ENCODE measurements around the gene SPPL2C.
A peak's percentile ranks its signal among the peaks of the same experiment; 100 is the strongest.
"Not testable (repeated sequence)": the region's sequence is repeated elsewhere in the genome, so short reads cannot be mapped to it uniquely, and the experiment has no call there.

Gene SPPL2C

DNA sequence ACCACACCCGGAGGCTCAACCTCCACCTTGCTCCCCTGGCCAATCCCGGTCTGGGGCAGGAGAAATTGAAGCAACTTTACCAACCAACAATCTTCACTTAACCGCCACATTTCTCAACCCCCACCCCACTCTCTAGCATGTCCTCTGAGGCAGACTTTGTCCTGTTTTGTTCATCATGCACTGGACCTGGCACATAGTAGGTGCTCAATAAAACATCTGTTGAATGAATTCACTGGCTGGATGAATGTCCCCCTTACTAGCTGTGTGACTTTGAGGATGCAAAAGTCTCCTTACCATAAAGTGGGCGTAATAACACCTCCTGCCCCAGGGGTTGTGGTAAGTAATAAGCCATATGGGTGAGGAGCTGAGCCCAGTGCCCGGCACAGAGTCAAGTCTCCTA lies 5.8 kb downstream of the SPPL2C start:
- DNase-seq, result no peak

DNA sequence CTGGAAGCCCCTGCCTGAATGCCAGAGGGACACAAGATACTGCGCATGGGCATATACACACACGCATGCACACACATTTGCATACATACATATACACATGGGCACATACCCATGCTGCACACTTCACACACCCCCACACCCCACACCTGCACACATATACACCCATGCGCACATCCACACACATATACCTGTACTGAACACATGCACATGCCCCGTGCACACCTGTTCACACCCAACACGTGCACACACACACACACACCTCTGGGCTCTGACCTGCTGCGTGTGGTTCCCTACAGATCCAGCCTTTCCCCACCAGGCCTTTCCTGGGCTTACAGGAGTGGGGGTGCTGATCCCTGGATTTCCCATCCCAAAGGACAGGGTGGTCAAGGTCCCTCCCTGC lies 6.3 kb downstream of the SPPL2C start:
- no peak for DNase-seq

- no peak for DNase-seq
These were observed 6.8 kb downstream of the SPPL2C start for GRCh38 chr17:45851464-45851863.

GRCh38 chr17:45851873-45852272 lies 7.2 kb downstream of the SPPL2C start:
- no peak for DNase-seq

DNA sequence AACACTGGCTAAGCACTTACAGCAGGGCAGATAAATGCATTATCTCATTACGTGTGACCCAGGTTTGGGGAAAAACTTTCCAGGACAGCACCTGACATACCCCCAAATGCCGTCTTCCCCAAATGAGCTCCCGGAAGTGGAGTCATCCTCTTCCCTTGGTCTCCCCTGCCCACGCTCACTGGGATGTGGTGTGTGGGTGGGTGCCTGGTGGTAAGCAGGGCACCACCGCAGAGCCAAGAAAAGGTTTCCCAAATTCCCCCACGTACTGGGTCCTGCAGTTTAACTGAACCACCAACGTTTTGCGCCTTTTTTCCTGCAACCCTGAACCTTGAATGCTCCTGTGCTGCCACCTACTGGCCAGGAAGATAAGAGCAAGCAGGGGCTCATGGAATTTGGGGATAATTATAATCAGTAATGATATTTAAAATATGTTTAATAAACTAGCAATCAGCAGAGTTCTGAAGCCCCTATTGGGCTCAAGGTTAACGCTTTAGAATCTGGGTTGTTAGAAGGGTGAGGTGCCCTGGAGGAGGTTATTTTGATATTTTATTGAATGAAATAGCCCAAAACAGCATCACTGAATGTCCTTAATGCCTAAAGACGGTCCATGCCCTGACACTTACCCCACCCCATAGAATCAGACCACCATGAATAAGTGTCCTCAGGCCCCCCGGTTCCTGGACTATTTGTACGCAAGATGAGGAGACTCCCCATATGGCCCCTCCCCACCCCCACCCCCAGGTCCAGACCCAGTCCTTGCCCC lies 8.0 kb downstream of the SPPL2C start:
- peak; percentile 70 to 76 for DNase-seq

GRCh38 chr17:45854209-45854608 lies 9.5 kb downstream of the SPPL2C start:
- no peak for DNase-seq

GRCh38 chr17:45855691-45856336 lies 11.1 kb downstream of the SPPL2C start:
- no peak for DNase-seq

DNA sequence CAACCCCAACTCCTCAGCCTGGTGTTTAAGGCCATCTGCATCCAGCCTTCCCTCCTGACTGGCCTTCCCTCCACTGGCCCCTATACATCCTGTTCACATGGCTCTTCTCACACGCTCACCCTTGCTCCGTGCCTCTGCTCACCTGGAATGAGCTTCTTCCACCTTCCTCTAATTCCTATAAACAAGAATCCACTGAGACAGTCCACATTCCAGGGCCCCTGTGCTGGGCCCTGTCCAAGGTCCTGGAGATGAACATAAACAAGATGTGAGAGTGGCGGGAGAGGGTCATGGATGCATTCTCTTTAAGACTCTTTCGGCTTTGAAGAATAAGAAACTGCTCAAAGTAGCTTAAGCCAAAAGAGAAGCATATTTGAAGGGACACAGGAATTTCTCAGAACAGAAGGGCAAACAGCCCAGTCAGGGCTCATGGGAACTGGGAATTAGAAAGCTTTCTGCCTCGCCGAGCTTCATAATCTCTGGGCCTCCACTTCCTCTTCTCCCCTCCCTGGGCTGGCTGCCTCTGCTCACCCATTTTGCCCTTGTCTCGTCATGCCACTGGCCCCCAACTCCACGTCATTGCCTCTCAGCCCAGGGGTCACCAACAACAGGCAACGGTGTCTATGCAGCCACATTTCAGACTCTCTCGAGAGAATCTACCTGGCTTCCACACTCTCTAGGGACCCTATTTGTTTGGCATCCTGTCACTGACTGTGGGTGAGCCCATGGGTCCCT lies 13.5 kb downstream of the SPPL2C start:
- DNase-seq, result no peak

- no peak for DNase-seq
These were observed 16.5 kb downstream of the SPPL2C start for GRCh38 chr17:45861165-45861564.

DNA sequence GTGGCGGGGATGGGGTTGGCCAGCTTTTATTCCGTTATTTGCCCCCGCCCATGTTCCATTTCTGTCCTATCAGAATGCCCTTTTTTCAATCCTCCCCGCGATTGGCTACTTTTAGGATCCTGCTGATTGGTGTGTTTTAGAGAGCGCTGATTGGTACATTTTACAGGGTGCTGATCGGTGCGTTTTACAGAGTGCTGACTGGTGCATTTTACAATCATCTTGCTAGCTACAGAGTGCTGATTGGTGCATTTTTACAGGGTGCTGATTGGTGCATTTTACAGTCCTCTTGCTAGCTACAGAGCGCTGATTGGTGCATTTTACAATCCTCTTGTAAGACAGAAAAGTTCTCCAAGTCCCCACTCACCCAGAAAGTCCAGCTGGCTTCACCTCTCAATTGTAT lies 17.4 kb downstream of the SPPL2C start:
- DNase-seq, result not testable (repeated sequence)

- no peak for DNase-seq
These were observed 19.4 kb downstream of the SPPL2C start for GRCh38 chr17:45863857-45864654.

DNA sequence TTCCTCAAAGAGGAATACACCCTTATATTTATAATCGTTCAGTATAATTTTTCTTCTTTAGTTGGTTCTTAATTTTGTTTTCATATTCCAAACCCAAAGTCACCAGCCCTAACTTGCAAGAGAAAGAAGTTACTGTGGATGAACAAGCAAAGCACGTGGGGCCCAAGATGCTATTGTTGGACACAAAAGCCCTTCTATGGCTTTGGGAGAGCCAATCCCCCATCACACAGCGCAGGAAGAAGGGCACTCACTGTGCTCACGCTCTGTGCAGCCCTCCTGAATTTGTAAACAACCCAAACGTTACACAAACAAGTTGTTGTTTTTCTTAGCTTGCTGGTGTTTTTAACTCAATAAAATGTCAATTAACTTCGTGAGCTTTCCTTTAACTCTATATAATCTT lies 22.5 kb downstream of the SPPL2C start:
- DNase-seq, result no peak

DNA sequence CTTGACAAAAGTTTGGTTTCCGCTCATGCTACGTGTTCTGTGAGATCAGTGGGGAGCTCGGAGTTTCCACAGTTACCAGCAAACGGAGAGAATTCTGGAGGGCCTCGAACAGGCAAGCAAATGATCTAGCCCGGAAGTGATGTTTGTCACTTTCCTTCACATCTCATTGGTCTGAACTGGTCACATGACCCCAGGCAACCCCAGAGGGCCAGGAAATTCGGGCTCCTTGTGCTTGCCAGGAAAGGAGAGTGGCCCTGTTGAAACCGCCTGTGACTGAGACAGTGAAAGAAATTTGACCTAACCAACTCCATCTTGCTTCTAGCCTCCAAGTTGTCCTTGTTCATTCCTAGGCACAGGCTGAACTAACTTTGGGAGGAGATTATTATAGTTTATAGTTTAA lies 23.0 kb downstream of the SPPL2C start:
- DNase-seq, result no peak

DNA sequence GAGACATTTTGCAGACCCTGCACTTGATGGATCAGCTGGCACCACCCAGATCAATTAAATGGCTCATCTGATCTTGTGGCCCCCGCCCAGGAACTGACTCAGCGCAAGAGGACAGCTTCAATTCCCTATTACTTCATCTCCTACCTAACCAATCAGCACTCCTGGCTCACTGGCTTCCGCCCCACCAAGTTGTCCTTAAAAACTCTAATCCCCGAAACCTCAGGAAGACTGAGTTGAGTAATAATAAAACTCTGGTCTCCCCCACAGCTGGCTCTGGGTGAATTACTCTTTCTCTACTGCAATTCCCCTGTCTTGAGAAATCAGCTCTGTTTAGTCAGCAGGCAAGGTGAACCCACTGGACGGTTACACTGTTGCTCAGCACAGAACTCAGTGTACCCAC lies 23.6 kb downstream of the SPPL2C start:
- DNase-seq, result no peak

DNA sequence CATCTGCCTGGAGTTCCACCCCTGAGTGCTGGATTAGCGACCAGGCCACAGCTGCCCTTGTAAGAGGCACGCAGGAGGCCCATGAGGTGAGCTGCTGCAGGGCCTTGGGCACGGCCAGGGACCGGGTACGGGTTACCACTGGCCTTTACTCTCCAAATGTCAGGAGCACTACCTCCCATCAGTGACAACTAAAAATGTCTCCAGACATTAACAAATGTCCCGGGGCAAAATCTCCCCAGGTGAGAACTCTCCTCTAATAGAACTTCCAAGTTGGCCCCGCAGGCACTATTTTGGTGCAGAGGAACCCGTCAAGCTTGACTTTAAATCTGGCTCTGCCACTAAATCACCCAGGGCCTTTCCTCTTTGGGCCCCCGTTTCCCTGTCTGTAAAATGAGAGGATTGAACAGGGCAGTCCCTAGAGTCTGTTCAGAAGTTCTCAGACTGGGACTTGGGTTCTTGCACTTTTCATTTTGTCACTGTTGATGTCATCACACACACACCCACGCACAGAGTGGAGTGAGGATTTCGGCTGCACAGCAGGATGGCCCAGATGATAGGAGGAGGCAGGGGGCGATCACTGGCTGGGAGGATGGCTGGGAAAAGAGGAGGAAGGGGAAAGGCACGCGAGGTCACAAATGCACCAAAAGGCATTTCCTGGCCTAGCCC lies 25.1 kb downstream of the SPPL2C start:
- peak in 1 of 2 experiments; percentile 16 for DNase-seq

DNA sequence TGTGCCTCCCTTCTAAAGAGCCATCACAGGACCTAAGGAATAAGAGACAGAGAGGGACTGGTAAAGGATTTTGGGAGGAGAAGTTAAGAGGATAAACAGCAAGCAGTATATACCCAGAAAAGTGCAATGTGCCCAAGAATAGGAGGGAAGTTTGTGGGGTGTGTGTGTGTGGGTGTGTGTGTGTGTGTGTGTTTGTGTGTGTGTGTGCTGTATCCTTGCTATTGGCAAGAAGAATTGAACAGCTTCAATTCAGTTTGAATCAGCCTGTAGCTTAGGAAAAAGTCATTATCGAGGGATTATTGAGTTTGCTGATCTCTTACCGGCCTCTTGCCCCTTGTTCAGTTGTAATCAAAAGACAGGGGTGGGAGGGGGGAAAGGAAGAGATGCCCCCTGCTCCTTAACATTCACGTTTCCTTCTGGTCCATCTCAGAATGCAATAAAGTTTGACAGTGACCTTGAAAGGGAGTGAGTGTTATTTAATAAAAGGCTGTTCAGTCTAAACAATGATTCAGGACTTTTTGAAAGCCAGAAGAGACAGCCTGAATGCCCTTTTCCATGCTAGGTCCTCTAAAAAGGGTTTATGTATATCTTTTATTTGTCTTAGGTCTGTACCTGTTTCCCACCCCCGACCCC lies 25.8 kb downstream of the SPPL2C start:
- no peak for DNase-seq

DNA sequence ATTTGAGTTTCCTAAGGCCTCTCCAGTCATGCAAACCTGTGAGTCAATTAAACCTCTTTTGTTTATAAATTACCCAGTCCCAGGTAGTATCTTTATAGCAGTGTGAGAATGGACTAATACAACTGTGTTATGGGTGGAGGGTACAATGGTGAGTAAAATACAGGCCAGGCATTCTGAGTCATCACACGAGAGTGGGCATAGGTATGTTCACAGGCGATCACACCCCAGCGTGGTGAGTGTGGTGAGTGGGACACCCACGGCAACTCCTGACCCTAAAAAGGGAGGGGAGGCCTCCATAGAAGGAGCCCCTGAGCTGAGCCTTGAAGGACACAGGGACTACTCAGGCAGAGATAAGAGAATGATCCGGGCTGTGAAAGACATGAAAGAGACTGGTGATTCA lies 27.0 kb downstream of the SPPL2C start:
- peak in 1 of 2 experiments; percentile 12 for DNase-seq

- DNase-seq, result peak; percentile 26 to 47
These were observed 29.0 kb downstream of the SPPL2C start for GRCh38 chr17:45873728-45874127.

- no peak for DNase-seq
These were observed 29.5 kb downstream of the SPPL2C start for GRCh38 chr17:45874151-45874550.

DNA sequence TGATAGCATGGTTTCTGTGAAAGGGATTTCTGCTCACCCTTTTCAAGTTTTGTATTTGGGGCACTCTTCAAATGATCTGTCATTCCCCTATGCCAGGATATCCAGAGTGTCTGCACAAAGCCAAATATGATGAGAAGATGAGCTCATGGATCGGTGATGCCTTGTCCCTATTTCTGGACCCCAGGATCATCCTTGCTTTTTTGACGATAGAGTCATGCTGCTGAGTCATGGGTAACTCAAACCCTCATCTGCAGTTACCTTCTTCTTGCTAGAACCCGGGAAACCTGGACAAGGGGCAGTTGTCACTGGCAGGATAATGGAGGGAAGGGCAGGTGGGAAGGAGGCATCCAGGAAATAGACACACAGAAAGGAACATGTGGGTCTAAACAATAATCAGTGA lies 31.9 kb downstream of the SPPL2C start:
- no peak for DNase-seq

DNA sequence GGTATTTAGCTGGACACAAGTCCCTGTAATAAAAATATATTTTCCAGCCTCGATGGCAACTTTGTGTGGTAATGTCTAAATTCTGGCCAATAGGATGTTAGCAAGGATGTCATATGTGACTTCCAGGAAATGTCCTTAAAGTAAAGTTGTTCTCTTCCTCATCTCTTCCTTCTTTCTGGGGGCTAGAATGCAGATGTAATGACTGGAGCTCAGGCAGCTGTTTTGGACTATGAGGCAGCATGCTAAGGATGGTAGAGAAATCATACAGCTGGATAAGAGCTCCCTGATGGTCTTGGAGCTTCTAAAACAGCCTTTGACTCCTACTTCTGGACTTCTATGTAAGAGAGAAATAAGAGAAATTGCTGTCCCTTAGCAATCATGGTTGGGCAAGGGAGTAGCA lies 32.8 kb downstream of the SPPL2C start:
- DNase-seq, result no peak

GRCh38 chr17:45883063-45883462 lies 38.4 kb downstream of the SPPL2C start:
- DNase-seq, result no peak
